NCI-H748 (cell line): ENCODE data around the gene GTF2A2.
A peak's percentile ranks its signal among the peaks of the same experiment; 100 is the strongest.
"Not testable (repeated sequence)": the region's sequence is repeated elsewhere in the genome, so short reads cannot be mapped to it uniquely, and the experiment has no call there.

Experiments
- DNase-seq: peaks from one replicate; lab custom pipeline; 2025; ENCODE audit not compliant: unreplicated experiment; lab: John Stamatoyannopoulos, UW

The GTF2A2 gene

DNA sequence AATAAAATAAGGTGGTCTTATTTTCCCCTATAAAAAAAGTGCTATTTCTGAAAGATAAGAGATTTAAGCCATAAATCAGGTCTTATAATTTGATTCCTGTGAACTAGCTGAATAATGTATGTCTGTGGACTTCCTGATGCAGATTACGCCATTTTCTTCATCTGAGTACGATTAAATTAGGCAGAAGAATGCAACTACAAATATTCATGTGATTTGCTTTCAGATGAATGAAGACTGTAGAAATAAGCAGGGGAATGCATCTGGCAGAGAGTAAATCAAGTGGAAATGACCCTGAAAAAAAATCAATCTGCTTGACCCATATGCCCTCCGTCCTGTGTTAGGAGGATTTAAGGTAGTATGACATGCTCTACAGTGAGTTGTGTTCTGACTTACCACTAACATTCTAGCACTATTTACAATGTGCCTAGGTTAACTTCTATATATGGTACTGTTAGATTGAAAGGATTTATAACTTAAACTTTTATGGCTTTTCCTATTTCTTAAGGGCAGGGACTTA is 17.1 kb upstream of the GTF2A2 start:
- DNase-seq = no peak

DNA sequence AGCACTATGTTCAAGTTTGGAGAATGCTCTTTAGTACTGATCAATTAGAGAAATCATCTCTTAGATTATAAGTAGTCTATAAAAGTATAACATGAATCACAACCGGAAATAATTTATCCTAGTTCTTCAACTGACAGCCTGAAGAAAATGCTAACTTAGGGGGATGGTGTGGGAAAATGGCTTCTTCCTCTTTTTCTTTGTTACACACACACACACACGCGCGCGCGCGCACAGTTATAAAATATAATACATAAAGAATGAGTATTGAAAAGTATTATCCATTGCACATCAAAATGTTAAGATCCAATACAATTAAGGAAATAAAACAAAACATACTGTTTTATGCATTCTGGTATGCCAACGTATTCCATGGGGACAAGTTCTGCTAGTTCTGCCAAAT is 11.2 kb upstream of the GTF2A2 start:
- no peak for DNase-seq

DNA sequence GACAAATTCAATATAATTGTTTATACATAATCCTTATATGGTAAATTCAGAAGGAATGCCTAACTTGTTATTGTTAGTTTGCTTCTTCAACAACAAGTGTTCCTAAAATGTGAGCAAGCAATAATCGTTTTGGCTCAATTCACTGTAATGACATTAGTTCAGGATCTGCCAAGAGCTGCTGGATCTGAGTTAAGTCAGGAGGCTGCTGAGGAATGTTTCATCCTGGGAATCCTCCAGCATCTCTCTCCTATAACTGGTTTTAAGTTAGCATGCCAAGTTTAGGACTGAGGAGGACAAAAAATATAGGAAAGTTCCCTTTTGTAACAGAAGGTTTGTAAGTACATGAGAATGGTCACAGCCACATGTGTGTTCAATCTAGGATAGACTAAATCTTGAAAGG is 4.9 kb upstream of the GTF2A2 start:
- no peak for DNase-seq

DNA sequence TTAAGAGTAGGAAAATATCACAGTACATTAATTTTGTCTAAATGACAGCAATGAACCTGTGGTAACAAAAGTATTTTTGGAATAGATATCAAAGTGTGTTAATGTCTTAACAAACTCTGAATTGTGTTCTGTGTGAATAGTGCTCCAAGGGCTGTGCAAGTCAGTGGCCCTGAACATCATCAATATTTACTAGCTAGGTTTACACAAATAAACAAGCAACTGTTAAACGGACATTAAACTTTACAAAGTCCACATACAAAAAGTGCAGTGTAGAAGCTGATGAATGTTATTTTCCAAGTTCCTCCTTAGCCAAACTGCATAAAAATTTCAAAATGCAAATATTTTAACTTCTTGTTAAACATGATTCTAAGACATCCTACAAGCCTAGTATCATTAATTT is 2.1 kb upstream of the GTF2A2 start:
- DNase-seq = no peak

DNA sequence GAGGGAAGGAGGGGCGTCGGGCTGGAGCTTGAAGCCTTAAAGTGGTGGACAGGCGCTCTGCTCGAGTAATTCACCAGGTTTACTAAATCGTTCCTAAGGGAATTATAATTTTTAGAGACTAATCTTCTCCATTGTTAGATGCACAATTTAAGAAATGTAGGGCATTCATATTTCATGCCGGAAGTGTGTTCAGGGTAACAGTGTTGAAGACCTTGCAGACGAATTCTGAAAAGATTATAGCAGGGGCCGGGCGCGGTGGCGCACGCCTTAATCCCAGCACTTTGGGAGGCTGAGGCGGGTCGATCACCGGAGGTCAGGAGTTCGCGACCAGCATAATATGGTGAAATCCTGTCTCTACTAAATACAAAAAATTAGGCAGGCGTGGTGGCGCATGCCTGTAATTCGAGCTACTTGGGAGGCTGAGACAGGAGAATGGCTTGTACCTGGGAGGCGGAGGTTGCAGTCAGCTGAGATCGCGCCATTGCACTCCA is 365 bp upstream of the GTF2A2 start:
- DNase-seq = no peak

GRCh38 chr15:59654046-59654445 is 3.3 kb downstream of the GTF2A2 start:
- DNase-seq = no peak

DNA sequence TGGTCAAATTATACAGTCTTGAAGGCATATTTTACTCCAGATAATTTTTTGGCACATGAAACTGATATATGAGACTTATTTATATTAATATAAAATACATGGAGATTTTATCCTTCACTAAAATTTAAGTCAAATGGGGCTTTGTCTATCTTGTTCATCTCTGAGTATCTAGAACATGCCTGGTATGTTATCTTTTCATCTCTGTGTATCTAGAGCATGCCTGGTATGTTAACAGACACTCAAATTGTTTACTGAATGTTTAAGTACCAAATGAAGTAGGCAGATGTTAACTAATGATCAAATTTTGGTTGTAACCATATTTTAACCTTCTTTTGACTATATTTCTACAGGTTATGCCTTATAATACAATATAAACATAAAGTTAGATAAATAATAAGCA is 7.7 kb downstream of the GTF2A2 start:
- no peak for DNase-seq

DNA sequence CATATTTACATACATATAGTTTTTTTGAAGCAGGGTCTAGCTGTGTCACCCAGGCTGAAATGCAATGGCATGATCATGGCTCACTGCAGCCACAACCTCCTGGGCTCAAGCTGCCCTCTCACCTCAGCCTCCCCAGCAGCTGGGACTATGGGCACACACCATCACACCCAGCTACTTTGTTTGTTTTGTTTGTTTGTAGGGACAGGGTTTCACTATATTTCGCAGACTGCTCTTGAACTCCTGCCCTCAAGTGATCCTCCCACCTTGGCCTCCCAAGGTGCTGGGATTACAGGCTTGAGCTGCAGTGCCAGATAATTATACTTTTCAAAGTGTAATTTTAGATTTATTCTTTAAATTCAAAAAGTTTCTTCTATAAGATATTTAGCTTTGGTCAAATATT is 10.2 kb downstream of the GTF2A2 start:
- no peak for DNase-seq

DNA sequence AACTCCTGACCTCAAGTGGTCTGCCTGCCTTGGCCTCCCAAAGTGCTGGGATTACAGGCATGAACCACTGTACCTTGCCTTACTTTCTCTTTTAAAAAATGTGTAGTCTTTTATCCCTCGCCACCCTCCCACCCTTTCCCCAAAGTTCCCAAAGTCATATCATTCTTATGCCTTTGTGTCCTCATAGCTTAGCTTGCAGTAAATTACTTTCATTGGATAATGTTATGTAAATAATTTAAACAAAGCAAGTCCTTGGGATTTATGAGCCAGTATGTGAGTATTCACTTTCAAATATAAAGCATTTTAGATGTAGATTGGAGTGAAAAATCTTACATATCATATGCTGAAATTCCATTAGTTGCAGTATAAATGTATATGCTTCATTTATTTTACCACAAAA is 11.0 kb downstream of the GTF2A2 start:
- DNase-seq = no peak

- not testable (repeated sequence) for DNase-seq
These were observed 11.5 kb downstream of the GTF2A2 start for GRCh38 chr15:59645812-59646211.

GRCh38 chr15:59644756-59645155 is 12.6 kb downstream of the GTF2A2 start:
- DNase-seq = no peak

- no peak for DNase-seq
These were observed 15.0 kb downstream of the GTF2A2 start for GRCh38 chr15:59642351-59642750.

- DNase-seq = not testable (repeated sequence)
These were observed 19.8 kb downstream of the GTF2A2 start for GRCh38 chr15:59637507-59637906.

GRCh38 chr15:59636184-59636583 is 21.1 kb downstream of the GTF2A2 start:
- no peak for DNase-seq

DNA sequence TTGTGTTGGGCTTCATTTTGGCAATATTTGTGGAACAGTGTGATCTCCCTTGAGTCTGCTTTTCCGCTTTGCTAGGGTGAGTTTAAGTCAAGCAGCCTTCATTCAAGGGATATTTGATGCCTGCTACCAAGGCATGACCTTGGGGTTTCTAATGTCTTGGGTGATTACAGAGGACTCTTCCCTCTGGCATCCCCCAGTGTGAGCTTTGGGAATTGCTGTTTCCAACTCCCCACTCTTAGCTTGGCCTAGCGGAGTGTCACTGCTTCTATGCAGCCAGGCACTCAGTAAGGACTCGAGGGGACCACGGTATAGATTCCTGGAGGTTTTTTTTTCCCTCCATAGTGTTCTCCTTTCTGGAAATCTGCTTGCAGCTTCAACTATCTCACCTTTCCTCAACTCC is 24.6 kb downstream of the GTF2A2 start:
- DNase-seq = peak; percentile 0

DNA sequence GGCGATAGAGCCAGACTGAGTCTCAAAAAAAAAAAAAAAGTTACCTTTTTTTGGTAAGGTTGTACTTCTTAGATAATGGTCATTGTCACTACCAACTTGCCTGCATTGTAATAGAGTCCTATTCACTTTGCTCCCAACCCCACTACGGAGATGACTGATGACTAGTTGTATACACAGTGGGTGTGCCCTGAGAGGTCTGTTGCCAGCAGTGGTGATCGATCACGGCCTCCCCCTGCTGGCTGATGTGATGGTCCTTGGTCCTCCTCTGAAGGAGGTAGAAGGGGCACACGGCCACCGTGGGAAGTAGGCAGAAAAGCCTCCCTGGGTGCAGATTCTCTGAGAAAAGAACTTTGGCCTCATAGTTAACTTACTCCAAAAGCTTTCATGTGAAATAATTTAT is 35.0 kb downstream of the GTF2A2 start:
- peak; percentile 53 for DNase-seq

GRCh38 chr15:59618406-59618805 is 38.9 kb downstream of the GTF2A2 start:
- DNase-seq = no peak

- peak; percentile 9 for DNase-seq
These were observed 40.9 kb downstream of the GTF2A2 start for GRCh38 chr15:59616379-59616778.

GRCh38 chr15:59615661-59616060 is 41.7 kb downstream of the GTF2A2 start:
- no peak for DNase-seq

GRCh38 chr15:59614153-59614552 is 43.2 kb downstream of the GTF2A2 start:
- DNase-seq = no peak

DNA sequence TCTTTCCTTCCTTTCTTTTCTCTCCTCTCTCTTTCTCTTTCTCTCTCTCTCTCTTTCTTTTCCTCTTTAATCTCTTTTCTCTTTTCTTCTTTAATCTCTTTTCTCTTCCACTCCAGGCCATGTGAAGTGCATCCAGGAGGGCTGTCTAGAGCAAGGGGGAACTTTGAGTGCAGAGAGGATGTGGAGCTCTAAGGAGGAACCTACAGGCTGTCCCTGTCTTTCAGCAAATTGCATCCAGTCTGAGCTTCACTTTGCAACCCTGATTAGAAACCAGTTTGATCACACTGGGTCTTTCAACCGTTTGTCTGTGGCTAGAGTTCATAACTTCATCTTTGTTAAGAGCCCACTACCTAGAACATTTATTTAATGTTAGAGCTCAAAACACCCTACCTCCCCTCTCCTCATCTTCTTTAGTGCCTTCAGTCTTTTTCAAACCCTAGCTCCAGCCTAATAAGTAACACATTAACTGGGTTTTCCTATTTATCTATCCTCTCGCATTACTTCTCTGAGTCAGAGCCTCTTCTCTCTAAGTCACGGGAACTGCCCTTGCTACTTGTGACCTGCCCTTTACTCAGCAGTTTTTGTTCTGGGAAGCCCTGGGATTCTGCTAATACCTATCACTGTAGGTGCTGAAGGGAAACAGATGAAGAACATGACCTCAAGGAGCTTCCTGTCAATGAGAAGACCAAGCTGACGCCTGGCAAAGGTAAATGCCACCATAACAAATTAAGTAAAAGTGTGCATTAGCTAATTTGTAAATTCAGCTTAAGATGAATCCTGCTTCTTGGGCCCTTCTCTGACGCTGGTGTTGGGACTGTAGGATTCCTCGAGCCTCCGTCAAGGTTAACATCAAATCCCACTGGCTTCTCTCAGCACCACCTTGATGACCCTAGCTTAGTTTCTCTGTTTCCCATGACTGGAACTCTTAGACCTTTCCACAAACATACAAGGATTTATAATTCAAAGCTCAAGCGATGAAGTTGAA is 45.7 kb downstream of the GTF2A2 start, which contains the start of gene GCNT3:
TSS of gene GCNT3 (plus strand) at position 508 of the 985 bp plus-strand sequence. CDS start 6,456 bp downstream, outside the sequence.
- no peak for DNase-seq
